Panc1 (cell line): ENCODE measurements around the gene MDGA2. TPM values are rescaled to one million over a fixed set of nuclear protein-coding genes. Genes with fewer than 3 reads are reported as not detected.

ENCODE experiments used
- ATAC-seq: fragments of 200-7000 bp; cut with Tn5 transposase; 2 replicates; pipeline ENCODE4 v1.9.1; 2020; ENCODE audit warnings: mild to moderate bottlenecking, moderate library complexity
- BruUV-seq: library from RNA; stranded (reverse); fragments of 400-500 nt; replicated peaks from 2 replicates; lab custom pipeline; 2021; lab: Mats Ljungman, UMichigan
- CTCF ChIA-PET: fragments of 300-600 bp; sonication (Branson Sonifier 250); formaldehyde crosslinking; loops from one replicate; lab custom pipeline; 2022; ENCODE audit warnings: antibody characterized with exemption; lab: Charles Lee
- POLR2A ChIA-PET: fragments of 300-600 bp; sonication (Branson Sonifier 250); formaldehyde crosslinking; loops from one replicate; lab custom pipeline; 2022; ENCODE audit warnings: antibody characterized with exemption; lab: Charles Lee
- DNase-seq: peaks from one replicate; pipeline ENCODE4 v3.0.0-alpha.2; 2010; ENCODE audit warnings: low read depth, low spot score
- H3K27ac ChIP-seq: 2 replicates; pipeline ENCODE4 v1.5.1; 2011; ENCODE audit warnings: mild to moderate bottlenecking, low read length, inconsistent platforms
- H3K27me3 ChIP-seq: fragments of 200-500 bp; sonication (Bioruptor generic); 2 replicates; pipeline ENCODE4 v1.6.0; 2014; ENCODE audit warnings: low read length, inconsistent platforms; ENCODE audit not compliant: control insufficient read depth, insufficient read depth
- H3K36me3 ChIP-seq: fragments of 200-500 bp; sonication (Bioruptor generic); 2 replicates; pipeline ENCODE4 v1.5.1; 2014; ENCODE audit warnings: inconsistent platforms, mild to moderate bottlenecking, low read length, moderate library complexity; ENCODE audit not compliant: control insufficient read depth, insufficient read depth
- H3K4me1 ChIP-seq: 2 replicates; pipeline ENCODE4 v1.5.1; 2011; ENCODE audit warnings: inconsistent platforms, mild to moderate bottlenecking, low read length, moderate library complexity; ENCODE audit not compliant: control insufficient read depth, insufficient read depth
- H3K4me3 ChIP-seq, 2 experiments: 2 replicates each; pipeline ENCODE4 v1.5.1; 2011 to 2012; ENCODE audit warnings: low read depth in 2 of 2, low read length in 2 of 2, mild to moderate bottlenecking in 2 of 2, inconsistent platforms in 1 of 2, moderate library complexity in 1 of 2
- H3K9me3 ChIP-seq: fragments of 200-500 bp; sonication (Bioruptor generic); 2 replicates; pipeline ENCODE4 v1.5.1; 2014; ENCODE audit warnings: low read depth, mild to moderate bottlenecking, inconsistent platforms, low read length, moderate library complexity; ENCODE audit not compliant: control insufficient read depth, insufficient read depth
- POLR2AphosphoS5 ChIP-seq: IDR thresholded peaks from 2 replicates; pipeline ENCODE4 v1.6.1; 2012; ENCODE audit warnings: mild to moderate bottlenecking, low read depth, low read length, moderate library complexity
- SIN3A ChIP-seq: IDR thresholded peaks from 2 replicates; pipeline ENCODE4 v1.6.1; 2012; ENCODE audit warnings: low read depth, mild to moderate bottlenecking, low read length, moderate library complexity, borderline replicate concordance; ENCODE audit not compliant: insufficient read depth
- TCF7L2 ChIP-seq: IDR thresholded peaks from 2 replicates; pipeline ENCODE4 v1.6.1; 2011; ENCODE audit warnings: mild to moderate bottlenecking, low read depth, low read length, inconsistent platforms
- in situ Hi-C: cut with HindIII; loops from 2 replicates; pipeline ENCODE4 v1.10.0; 2016; ENCODE audit warnings: low sequenced_read_pairs, low pct_unique_long_range_greater_than_20kb
- intact Hi-C: fragments of 100-400 bp; cut with micrococcal nuclease; formaldehyde crosslinking; loops from one replicate; pipeline ENCODE4 v1.10.0; 2022; ENCODE audit not compliant: unreplicated experiment
- total RNA-seq: library from RNA; stranded (reverse); gene quantifications from one replicate; pipeline ENCODE4 v1.2.1, GENCODE V29; 2021; ENCODE audit not compliant: unreplicated experiment
- TF ChIP-seq, protein P1 (sequence below), 2 experiments: IDR thresholded peaks; 2 replicates each; pipeline ENCODE4 v1.6.1; 2011 to 2012; ENCODE audit warnings: low read depth in 2 of 2, control low read depth in 1 of 2, low read length in 1 of 2, mild to moderate bottlenecking in 1 of 2, moderate library complexity in 1 of 2; ENCODE audit not compliant: insufficient read depth in 1 of 2
- TF ChIP-seq, protein P2 (sequence below): fragments of 450-650 bp; IDR thresholded peaks from 2 replicates; pipeline ENCODE4 v1.5.1; 2017; ENCODE audit warnings: mild to moderate bottlenecking

The MDGA2 gene
- total RNA-seq, 1 experiment from 2014 or later: not detected

DNA sequence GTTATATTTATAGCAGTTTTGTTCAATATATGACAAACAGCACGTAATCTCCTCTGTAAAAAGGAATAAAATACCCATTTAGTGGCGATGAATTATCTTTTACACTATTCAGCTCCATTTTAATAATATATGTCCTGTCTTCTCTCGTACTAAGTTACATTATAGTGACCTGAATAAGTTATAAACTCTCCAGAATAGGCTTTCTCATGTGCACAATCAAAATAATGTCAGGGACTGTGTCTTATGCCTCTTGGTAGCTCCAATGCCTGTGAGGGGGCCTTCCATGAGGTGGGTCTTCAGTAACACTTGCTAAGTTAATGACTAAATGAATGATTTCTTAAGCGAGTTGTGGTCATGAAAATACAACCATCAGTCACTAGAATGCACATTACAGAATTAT, 150.9 kb downstream of the MDGA2 start:
- ATAC-seq (no peak), DNase-seq (no peak)
- H3K4me1 ChIP-seq: no peaks in the 10 kb centered on the region
- POLR2A ChIA-PET: no interaction called here
- no peak overlapping the region for H3K4me3 ChIP-seq
- BruUV-seq: no TSS peak
- TF ChIP-seq, protein P1, sequence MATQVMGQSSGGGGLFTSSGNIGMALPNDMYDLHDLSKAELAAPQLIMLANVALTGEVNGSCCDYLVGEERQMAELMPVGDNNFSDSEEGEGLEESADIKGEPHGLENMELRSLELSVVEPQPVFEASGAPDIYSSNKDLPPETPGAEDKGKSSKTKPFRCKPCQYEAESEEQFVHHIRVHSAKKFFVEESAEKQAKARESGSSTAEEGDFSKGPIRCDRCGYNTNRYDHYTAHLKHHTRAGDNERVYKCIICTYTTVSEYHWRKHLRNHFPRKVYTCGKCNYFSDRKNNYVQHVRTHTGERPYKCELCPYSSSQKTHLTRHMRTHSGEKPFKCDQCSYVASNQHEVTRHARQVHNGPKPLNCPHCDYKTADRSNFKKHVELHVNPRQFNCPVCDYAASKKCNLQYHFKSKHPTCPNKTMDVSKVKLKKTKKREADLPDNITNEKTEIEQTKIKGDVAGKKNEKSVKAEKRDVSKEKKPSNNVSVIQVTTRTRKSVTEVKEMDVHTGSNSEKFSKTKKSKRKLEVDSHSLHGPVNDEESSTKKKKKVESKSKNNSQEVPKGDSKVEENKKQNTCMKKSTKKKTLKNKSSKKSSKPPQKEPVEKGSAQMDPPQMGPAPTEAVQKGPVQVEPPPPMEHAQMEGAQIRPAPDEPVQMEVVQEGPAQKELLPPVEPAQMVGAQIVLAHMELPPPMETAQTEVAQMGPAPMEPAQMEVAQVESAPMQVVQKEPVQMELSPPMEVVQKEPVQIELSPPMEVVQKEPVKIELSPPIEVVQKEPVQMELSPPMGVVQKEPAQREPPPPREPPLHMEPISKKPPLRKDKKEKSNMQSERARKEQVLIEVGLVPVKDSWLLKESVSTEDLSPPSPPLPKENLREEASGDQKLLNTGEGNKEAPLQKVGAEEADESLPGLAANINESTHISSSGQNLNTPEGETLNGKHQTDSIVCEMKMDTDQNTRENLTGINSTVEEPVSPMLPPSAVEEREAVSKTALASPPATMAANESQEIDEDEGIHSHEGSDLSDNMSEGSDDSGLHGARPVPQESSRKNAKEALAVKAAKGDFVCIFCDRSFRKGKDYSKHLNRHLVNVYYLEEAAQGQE (IDR thresholded peaks at IDR 0.05; ENCODE audit: insufficient read depth in 1 of 2, low read depth in 2 of 2, low read length in 1 of 2): no peak
- TF ChIP-seq SIN3A: no peak
- H3K9me3 ChIP-seq: no peaks in the 10 kb centered on the region
- in situ Hi-C loops (no loop called here), intact Hi-C loops (no loop called here)
- H3K36me3 ChIP-seq: no peaks in the 10 kb centered on the region
- CTCF ChIA-PET: no interaction called here
- H3K27me3 ChIP-seq: no peaks in the 10 kb centered on the region
- H3K27ac ChIP-seq: no peak overlapping the region

DNA sequence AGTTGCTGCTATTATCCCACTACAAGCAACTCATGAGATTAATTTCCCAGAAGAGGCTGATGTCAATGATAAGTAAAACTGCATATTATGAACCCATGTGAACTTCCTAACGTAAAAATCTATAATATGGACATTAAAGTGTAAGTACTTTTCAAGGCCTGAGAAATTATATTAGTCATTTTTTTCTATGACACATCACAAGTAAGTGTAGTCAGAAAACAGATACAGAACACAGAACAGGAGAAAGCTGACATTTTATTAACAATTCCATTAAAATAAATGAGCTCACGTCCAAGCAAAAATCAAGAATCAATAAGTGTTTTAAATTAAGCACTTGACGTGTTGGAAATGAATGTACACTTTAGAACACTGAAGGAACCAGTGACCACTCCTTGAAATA, 155.0 kb downstream of the MDGA2 start:
- in situ Hi-C loops (no loop called here), intact Hi-C loops (no loop called here)
- TF ChIP-seq SIN3A: no peak
- H3K9me3 ChIP-seq: no peaks in the 10 kb centered on the region
- H3K4me3 ChIP-seq: no peak overlapping the region
- no peak overlapping the region for H3K27ac ChIP-seq
- H3K4me1 ChIP-seq: no peaks in the 10 kb centered on the region
- no TSS peak for BruUV-seq
- no peaks in the 10 kb centered on the region for H3K36me3 ChIP-seq
- DNase-seq: no peak
- ChIA-PET POLR2A (no interaction called here), CTCF (no interaction called here)
- H3K27me3 ChIP-seq: no peaks in the 10 kb centered on the region
- no peak for ATAC-seq

DNA sequence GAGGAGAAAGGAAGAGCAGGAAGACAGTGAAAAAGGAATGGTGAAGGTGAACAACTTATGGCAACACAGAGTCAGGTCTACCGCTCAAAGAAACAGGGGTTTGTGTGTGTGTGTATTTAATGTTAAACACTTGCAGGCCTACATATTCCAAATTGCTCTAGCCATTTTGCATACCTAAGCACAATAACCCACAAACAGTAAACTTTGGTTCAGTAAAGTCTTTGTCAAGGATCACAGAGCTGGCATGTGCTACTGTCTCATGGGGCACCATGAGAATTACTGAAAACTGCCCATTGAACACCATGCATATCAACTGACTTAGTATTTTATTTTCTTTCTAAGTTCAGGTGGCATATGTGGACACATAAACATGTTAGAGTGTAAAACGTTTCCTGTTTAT, 163.6 kb downstream of the MDGA2 start:
- DNase-seq: no peak
- no peak overlapping the region for H3K4me3 ChIP-seq
- H3K4me1 ChIP-seq: no peaks in the 10 kb centered on the region
- CTCF ChIA-PET: no interaction called here
- no peak overlapping the region for H3K27ac ChIP-seq
- in situ Hi-C loops (no loop called here), intact Hi-C loops (no loop called here)
- TF ChIP-seq TCF7L2: no peak
- TF ChIP-seq SIN3A: no peak
- TF ChIP-seq, protein P2, sequence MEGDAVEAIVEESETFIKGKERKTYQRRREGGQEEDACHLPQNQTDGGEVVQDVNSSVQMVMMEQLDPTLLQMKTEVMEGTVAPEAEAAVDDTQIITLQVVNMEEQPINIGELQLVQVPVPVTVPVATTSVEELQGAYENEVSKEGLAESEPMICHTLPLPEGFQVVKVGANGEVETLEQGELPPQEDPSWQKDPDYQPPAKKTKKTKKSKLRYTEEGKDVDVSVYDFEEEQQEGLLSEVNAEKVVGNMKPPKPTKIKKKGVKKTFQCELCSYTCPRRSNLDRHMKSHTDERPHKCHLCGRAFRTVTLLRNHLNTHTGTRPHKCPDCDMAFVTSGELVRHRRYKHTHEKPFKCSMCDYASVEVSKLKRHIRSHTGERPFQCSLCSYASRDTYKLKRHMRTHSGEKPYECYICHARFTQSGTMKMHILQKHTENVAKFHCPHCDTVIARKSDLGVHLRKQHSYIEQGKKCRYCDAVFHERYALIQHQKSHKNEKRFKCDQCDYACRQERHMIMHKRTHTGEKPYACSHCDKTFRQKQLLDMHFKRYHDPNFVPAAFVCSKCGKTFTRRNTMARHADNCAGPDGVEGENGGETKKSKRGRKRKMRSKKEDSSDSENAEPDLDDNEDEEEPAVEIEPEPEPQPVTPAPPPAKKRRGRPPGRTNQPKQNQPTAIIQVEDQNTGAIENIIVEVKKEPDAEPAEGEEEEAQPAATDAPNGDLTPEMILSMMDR: no peak
- TF ChIP-seq, protein P1 (IDR thresholded peaks at IDR 0.05; ENCODE audit: insufficient read depth in 1 of 2, low read depth in 2 of 2, low read length in 1 of 2): no peak
- no peak for TF ChIP-seq POLR2AphosphoS5
- no TSS peak for BruUV-seq
- H3K9me3 ChIP-seq: no peaks in the 10 kb centered on the region
- H3K27me3 ChIP-seq: no peaks in the 10 kb centered on the region
- POLR2A ChIA-PET: no interaction called here
- no peaks in the 10 kb centered on the region for H3K36me3 ChIP-seq
- ATAC-seq: no peak
